ENCODE data around the gene RABGGTB.
"Not testable (repeated sequence)": the region's sequence is repeated elsewhere in the genome, so short reads cannot be mapped to it uniquely, and the experiment has no call there.

RABGGTB gene

GRCh38 chr1:75796376-75797272 is 10.6 kb downstream of the RABGGTB start, which contains the start of gene MSH4:
TSS of gene MSH4 (plus strand) at chr1:75796882. CDS start at chr1:75796986, 104 bp downstream.
- no peak for DNase-seq

DNA sequence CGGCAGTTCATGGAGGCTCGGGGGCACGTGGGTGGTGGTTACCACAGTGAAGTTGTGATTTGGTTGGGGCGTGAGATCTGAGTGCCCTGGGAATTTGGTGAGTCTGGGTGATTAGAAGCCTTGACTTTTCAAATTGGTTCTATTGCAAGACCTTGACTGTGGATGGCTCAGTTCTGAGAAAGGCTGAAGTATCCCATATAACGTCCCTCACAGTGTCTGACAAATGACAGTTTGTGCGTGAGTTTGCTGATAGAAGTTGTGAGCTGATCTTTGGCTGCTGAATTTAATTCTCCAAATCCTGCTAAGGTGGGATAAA is 11.2 kb downstream of the RABGGTB start:
- DNase-seq = no peak

DNA sequence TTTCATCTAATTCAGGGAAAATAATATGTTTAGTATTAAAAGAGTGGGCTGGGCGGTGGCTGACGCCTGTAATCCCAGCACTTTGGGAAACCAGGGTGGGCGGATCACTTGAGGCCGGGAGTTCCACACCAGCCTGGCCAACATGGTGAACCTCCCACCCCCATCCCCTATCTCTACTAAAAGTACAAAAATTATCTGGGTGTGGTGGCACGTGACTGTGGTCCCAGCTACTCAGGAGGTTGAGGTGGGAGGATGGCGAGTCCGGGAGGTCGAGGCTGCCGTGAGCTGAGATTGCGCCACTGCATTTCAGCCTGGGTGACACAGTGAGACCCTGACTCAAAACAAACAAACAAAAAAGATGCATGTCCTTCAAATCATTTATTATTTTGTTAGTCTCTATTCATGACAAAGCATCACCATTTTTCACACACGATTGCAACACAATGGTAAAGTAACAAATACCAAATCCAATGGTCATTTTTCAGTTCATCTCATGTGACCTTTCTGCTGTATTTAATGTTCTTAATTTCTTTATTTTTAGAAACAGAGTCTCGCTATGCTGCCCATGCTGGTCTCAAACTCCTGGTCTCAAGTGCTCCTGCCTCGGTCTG is 11.7 kb downstream of the RABGGTB start:
- DNase-seq = no peak

DNA sequence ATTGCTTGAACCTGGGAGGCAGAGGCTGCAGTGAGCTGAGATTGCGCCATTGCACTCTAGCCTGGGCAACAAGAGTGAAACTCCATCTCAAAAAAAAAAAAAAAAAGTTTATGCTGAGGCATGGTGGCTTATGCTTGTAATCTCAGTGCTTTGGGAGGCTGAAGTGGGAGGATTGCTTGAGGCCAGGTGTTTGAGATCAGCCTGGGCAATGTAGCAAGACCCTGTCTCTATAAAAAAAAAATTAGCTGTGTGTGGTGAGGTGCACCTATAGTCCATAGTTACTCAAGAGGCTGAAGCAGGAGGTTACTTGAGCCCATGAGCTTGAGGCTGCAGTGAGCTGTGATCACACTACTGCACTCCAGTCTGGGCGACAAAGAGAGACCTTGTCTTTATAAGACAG is 15.4 kb downstream of the RABGGTB start:
- DNase-seq = not testable (repeated sequence)

- no peak for DNase-seq
Observed at GRCh38 chr1:75808921-75809320, 22.9 kb downstream of the RABGGTB start.

GRCh38 chr1:75810113-75810512 is 24.1 kb downstream of the RABGGTB start:
- DNase-seq = not testable (repeated sequence)

GRCh38 chr1:75811211-75811981 is 25.3 kb downstream of the RABGGTB start:
- no peak for DNase-seq

- DNase-seq = no peak
Observed at GRCh38 chr1:75812065-75812464, 26.0 kb downstream of the RABGGTB start.

DNA sequence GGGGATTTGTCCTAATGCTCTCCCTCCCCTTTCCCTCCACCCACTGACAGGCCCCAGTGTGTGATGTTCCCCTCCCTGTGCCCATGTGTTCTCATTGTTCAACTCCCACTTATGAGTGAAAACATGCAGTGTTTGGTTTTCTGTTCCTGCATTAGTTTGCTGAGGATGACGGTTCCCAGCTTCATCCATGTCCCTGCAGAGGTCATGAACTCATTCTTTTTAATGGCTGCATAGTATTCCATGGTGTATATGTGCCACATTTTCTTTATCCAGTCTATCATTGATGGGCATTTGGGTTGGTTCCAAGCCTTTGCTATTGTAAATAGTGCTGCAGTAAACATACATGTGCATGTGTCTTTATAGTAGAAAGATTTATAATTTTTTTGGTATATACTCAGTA is 37.5 kb downstream of the RABGGTB start:
- DNase-seq = not testable (repeated sequence)

DNA sequence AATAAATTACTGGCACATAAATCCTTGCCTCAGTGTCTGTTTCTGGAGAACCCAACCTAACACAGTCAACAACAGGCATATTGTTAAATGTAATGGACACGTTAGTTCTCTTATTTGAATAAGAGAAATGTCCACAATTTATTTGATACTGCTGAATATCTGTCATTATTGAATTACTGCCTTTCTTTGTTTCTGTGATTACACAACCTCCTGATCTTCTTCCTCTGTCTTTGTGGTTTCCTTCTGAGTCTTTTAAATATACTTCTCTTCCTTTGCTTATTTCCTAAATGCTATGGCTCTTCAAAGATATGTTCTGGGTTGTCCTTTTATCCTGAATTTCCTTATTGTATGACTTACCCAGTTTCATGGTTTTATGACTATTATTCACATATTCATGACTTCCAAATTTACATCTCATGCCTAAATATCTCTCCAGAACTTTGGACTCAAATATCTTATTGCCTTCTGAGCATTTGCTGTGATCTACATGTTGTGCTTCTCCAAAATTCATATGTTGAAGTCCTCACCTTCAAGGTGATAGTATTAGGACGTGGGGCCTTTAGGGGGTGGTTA is 50.6 kb downstream of the RABGGTB start:
- DNase-seq = no peak

DNA sequence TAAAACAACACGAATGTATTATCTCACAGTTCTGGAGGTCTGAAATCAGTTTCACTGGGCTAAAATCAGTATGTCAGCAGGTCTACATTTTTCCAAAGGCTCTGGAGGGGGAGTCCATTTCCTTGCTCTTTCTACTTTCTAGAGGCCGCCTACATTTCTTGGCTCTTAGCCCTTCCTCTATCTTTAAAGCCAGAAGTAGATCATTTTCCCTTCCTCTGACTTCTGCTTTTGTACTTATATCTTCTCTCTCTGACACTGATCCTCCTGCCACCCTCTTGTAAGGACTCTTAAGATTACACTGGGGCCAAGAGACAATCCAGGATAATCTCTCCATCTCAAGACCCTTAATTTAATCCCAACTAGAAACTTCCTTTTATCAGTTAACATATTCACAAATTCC is 52.0 kb downstream of the RABGGTB start:
- no peak for DNase-seq

DNA sequence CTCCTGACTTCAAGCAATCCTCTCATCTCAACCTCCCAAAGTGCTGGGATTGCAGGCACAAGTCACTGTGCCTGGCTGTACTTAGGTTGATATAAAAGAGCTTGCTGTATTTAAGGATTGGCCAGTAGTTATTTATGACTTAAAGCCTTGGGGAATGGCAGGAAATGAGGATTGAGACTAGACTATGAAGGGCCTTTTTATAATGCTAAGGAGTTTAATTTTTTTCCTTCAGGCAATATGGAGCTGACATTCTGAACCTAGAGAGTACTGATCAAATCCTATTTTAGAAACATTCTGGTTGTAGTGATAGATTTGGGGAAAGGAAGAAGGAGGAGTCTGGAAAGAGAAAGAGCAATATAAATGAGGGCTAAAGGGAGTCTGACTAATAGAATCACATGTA is 55.4 kb downstream of the RABGGTB start:
- DNase-seq = no peak

All from activated gamma-delta T cell (primary cell).